Ovary (tissue), 3 donors: ENCODE measurements around the gene ABHD11.

ENCODE experiments used
- CTCF ChIP-seq, 3 donors: fragments of 450-650 bp in 2 of 3; fragments of 200-600 bp in 1 of 3; IDR thresholded peaks; one replicate each; pipeline versions ENCODE4 v1.5.1 to v1.8.0; 2016 to 2022; ENCODE audit warnings: antibody characterized with exemption in 3 of 3, mild to moderate bottlenecking in 1 of 3
- EP300 ChIP-seq: sonication (generic); formaldehyde crosslinking; IDR thresholded peaks from one replicate; pipeline ENCODE4 v1.6.1; 2017; ENCODE audit warnings: antibody characterized with exemption
- POLR2A ChIP-seq: fragments of 450-650 bp; IDR thresholded peaks from one replicate; pipeline ENCODE4 v1.6.1; 2017; ENCODE audit warnings: antibody characterized with exemption, mild to moderate bottlenecking, moderate library complexity
- donor health status: DM: no; HTN: no; CAD: no.

- TF ChIP-seq CTCF (IDR thresholded peaks at IDR 0.05) = no peak
- no peak for TF ChIP-seq POLR2A
- TF ChIP-seq EP300 = no peak
Measured at GRCh38 chr7:73716318-73716890, 22.2 kb downstream of the ABHD11 start.
